ENCODE measurements around the gene ACVR1. TPM values are rescaled to one million over a fixed set of nuclear protein-coding genes. Genes with fewer than 3 reads are reported as not detected.

The ACVR1 gene
- total and polyA plus RNA-seq, 9 of the 15 experiments (the other 6 are each of a cell fraction or from before 2014, with no cell fraction given), result 3.8 to 14.3 (median 6.9) TPM

DNA sequence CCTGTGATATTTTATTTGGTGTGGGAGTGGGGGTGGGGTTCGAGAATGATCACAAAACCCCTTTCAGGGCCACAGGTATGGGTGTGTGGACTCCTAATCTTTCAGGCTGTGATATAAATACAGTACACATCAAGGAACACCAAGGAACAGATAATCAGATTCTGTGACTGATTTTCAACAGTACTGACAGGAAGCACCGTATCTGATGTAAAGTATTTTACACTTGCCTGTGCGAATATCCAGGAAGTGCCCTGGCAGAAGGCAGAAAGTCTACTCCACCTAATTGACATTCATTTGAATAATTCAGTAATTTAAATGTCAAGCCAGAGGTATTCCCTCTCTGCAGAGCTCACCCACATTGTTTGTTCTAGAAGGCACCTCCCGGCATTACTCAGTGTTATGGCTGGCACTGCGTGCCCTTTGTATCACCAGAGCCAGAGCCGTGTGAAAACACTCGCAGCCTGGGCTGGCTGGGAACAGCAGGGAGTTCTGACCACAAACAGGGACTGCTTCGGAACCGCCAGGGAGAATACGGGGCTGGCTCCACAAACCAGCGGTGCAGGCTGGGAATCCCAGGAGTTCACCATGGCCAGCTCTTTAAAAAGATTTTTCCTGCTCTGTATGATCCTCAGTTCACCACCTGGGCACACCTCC lies 91.8 kb downstream of the ACVR1 start (continued):
- TF ChIP-seq NR4A1 (CRISPR knock-in tag; IDR thresholded peaks at IDR 0.05), result no peak
- peak; percentile 60 for TF ChIP-seq NR4A1 (tag; IDR thresholded peaks at IDR 0.05)
- no peak for TF ChIP-seq KLF6 (CRISPR knock-in tag; IDR thresholded peaks at IDR 0.05; ENCODE audit: borderline replicate concordance)
- TF ChIP-seq KDM1A (IDR thresholded peaks at IDR 0.05), result 0 out of 4 replicates have a peak, but pooled peaks of 1 of the 2 experiments have one; percentile 41
- TF ChIP-seq ETV1 (tag; conservative IDR thresholded peaks at IDR 0.05; ENCODE audit: low read depth), result peak; percentile 79
- TF ChIP-seq DMBX1 (CRISPR knock-in tag; IDR thresholded peaks at IDR 0.05; ENCODE audit: borderline replicate concordance), result peak; percentile 81
- TF ChIP-seq ZFP36 (IDR thresholded peaks at IDR 0.05; ENCODE audit: low read depth, low read length, partially characterized antibody), result no peak
- TF ChIP-seq COPS2 (conservative IDR thresholded peaks at IDR 0.05), result no peak
- peak in 1 of 2 experiments; percentile 76; a peak in 2 of 4 replicates for TF ChIP-seq ETV6 (IDR thresholded peaks at IDR 0.05; ENCODE audit: borderline replicate concordance in 1 of 2, low read depth in 2 of 2, low read length in 1 of 2)
- TF ChIP-seq ETV6 (CRISPR knock-in tag; IDR thresholded peaks at IDR 0.05; ENCODE audit: borderline replicate concordance), result no peak

DNA sequence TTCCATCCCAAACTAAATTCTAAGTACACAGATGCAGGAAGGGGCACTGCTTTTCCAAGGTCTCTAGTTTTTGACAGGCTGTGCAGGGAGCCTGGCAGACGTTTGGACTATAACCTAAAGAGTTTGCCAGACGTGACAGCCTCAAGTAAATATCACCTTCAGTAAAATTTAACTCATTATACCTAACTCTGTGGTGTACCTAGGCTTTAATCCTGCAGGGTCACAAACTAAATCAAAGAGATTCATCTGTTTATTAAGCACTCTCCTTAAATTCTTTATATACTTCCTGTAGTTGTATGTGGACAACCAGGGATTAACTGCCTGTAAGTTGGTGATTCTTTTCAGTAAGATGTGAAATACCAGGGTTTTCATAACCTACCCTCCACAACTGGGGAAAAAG lies 92.9 kb downstream of the ACVR1 start:
- no peak overlapping the region for H3K27ac ChIP-seq (ENCODE audit: extremely low read depth, low read depth, low read length)
- intact Hi-C loops (cut with micrococcal nuclease) (no loop called here), in situ Hi-C loops (cut with MboI) (loop anchor here (5.0 kb wide), 1 partner anchor 224 kb away; no protein-coding TSS in a partner anchor)
- ChIA-PET CTCF (ENCODE audit: low intra/inter-chr PET ratio) (no interaction called here), POLR2A (interaction anchor here (1.2 kb wide), 1 partner anchor 93 kb away, joined by 4 read pairs; the partner anchor contains the start of gene ACVR1)
- H4K20me1 ChIP-seq (replicated peaks; ENCODE audit: control insufficient read depth, insufficient read depth, low read length), result no peaks in the 10 kb centered on the region
- H3K4me1 ChIP-seq (replicated peaks in 1 of 2; ENCODE audit: control insufficient read depth in 2 of 2, insufficient read depth in 2 of 2, low read length in 2 of 2), result peaks cover 22 to 55% of the 10 kb centered on the region in 2 experiments
- H3K9me1 ChIP-seq (ENCODE audit: control insufficient read depth, insufficient read depth, low read length), result no peaks in the 10 kb centered on the region
- DNase-seq (ENCODE audit: extremely low read depth in 1 of 4, low spot score in 3 of 4) (no peak), ATAC-seq (no peak), FAIRE-seq (no peak)
- H3K9me3 ChIP-seq (replicated peaks; ENCODE audit: control insufficient read depth, insufficient read depth, low read depth, low read length), result no peaks in the 10 kb centered on the region; the same call in 1 of the 2 replicates
- H3K27me3 ChIP-seq (ENCODE audit: control insufficient read depth in 2 of 2, insufficient read depth in 2 of 2, low read length in 2 of 2), result no peaks in the 10 kb centered on the region
- H3K4me2 ChIP-seq (ENCODE audit: insufficient read depth, low read length), result no peak overlapping the region
- peaks cover 16% of the 10 kb centered on the region for H3K36me3 ChIP-seq (ENCODE audit: control insufficient read depth, insufficient read depth, low read length)
- peaks cover 3% of the 10 kb centered on the region; the same call in 1 of the 3 replicates for H3K79me2 ChIP-seq (ENCODE audit: control insufficient read depth, insufficient read depth, low read length)
- BruUV-seq (replicated peaks), result no TSS peak
- no peak overlapping the region for H3K9ac ChIP-seq (ENCODE audit: insufficient read depth in 1 of 2, low read depth in 2 of 2, low read length in 2 of 2)
- no peak overlapping the region for H2AFZ ChIP-seq (ENCODE audit: low read depth, low read length)
- H3K4me3 ChIP-seq, result no peak overlapping the region
- 44% methylated on average over 2 of the region's 2 CpGs for WGBS (ENCODE audit: insufficient coverage, low coverage, missing lambda C conversion rate)
- TF ChIP-seq, protein P1, sequence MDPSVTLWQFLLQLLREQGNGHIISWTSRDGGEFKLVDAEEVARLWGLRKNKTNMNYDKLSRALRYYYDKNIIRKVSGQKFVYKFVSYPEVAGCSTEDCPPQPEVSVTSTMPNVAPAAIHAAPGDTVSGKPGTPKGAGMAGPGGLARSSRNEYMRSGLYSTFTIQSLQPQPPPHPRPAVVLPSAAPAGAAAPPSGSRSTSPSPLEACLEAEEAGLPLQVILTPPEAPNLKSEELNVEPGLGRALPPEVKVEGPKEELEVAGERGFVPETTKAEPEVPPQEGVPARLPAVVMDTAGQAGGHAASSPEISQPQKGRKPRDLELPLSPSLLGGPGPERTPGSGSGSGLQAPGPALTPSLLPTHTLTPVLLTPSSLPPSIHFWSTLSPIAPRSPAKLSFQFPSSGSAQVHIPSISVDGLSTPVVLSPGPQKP (CRISPR knock-in tag; IDR thresholded peaks at IDR 0.05), result no peak
- TF ChIP-seq CBFB (CRISPR knock-in tag; IDR thresholded peaks at IDR 0.05) (no peak), FOXK1 (CRISPR knock-in tag; IDR thresholded peaks at IDR 0.05; ENCODE audit: borderline replicate concordance) (no peak), ZNF146 (CRISPR knock-in tag; IDR thresholded peaks at IDR 0.05; ENCODE audit: unreplicated experiment) (no peak), EZH2 (IDR thresholded peaks at IDR 0.05; ENCODE audit: borderline replicate concordance, low read depth, low read length) (no peak), ASH1L (IDR thresholded peaks at IDR 0.05; ENCODE audit: borderline replicate concordance, low read depth, partially characterized antibody) (no peak)
- TF ChIP-seq, protein P2, sequence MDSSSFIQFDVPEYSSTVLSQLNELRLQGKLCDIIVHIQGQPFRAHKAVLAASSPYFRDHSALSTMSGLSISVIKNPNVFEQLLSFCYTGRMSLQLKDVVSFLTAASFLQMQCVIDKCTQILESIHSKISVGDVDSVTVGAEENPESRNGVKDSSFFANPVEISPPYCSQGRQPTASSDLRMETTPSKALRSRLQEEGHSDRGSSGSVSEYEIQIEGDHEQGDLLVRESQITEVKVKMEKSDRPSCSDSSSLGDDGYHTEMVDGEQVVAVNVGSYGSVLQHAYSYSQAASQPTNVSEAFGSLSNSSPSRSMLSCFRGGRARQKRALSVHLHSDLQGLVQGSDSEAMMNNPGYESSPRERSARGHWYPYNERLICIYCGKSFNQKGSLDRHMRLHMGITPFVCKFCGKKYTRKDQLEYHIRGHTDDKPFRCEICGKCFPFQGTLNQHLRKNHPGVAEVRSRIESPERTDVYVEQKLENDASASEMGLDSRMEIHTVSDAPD (CRISPR knock-in tag; IDR thresholded peaks at IDR 0.05), result no peak

Data from K562 (cell line).